ENCODE data around the gene ADISSP. TPM values are rescaled to one million over a fixed set of nuclear protein-coding genes. Genes with fewer than 3 reads are reported as not detected.

ADISSP gene
- total and polyA plus RNA-seq, 2 of the 13 experiments (the other 11 are each of a cell fraction or from before 2014, with no cell fraction given), result 38.3 to 90.6 TPM

GRCh38 chr20:3739926-3740451, 27.6 kb downstream of the ADISSP start (continued):
- TF ChIP-seq TSC22D2 (CRISPR knock-in tag; IDR thresholded peaks at IDR 0.05; ENCODE audit: borderline replicate concordance) (no peak), ZNF557 (CRISPR knock-in tag; IDR thresholded peaks at IDR 0.05) (no peak; the same call in 1 of the 2 replicates), GZF1 (CRISPR knock-in tag; IDR thresholded peaks at IDR 0.05) (no peak), ZNF232 (CRISPR knock-in tag; IDR thresholded peaks at IDR 0.05; ENCODE audit: borderline replicate concordance) (no peak), GFI1 (CRISPR knock-in tag; IDR thresholded peaks at IDR 0.05; ENCODE audit: borderline replicate concordance) (no peak), NFE2 (CRISPR knock-in tag; IDR thresholded peaks at IDR 0.05) (no peak), ZNF317 (CRISPR knock-in tag; IDR thresholded peaks at IDR 0.05) (no peak), RCOR2 (CRISPR knock-in tag; IDR thresholded peaks at IDR 0.05) (no peak), CC2D1A (CRISPR knock-in tag; IDR thresholded peaks at IDR 0.05) (no peak), JUND (CRISPR knock-in tag; IDR thresholded peaks at IDR 0.05) (no peak), ZNF30 (CRISPR knock-in tag; IDR thresholded peaks at IDR 0.05) (0 out of 2 replicates have a peak, but pooled peaks have one; percentile 18), ZNF724P (CRISPR knock-in tag; IDR thresholded peaks at IDR 0.05; ENCODE audit: borderline replicate concordance) (no peak), ZNF292 (CRISPR knock-in tag; IDR thresholded peaks at IDR 0.05; ENCODE audit: borderline replicate concordance, low read depth) (no peak; the same call in 1 of the 2 replicates), ATAD3A (CRISPR knock-in tag; IDR thresholded peaks at IDR 0.05) (no peak), ZNF646 (CRISPR knock-in tag; IDR thresholded peaks at IDR 0.05) (no peak), ZNF605 (CRISPR knock-in tag; IDR thresholded peaks at IDR 0.05) (no peak; the same call in 1 of the 2 replicates), HOXA5 (CRISPR knock-in tag; IDR thresholded peaks at IDR 0.05) (no peak), ZNF883 (CRISPR knock-in tag; IDR thresholded peaks at IDR 0.05; ENCODE audit: not compliant biosample characterization) (peak; percentile 7), TERF1 (CRISPR knock-in tag; IDR thresholded peaks at IDR 0.05) (no peak), ZNF598 (CRISPR knock-in tag; IDR thresholded peaks at IDR 0.05; ENCODE audit: borderline replicate concordance) (no peak), ZNF570 (CRISPR knock-in tag; IDR thresholded peaks at IDR 0.05; ENCODE audit: borderline replicate concordance) (no peak)
- TF ChIP-seq, protein P1, sequence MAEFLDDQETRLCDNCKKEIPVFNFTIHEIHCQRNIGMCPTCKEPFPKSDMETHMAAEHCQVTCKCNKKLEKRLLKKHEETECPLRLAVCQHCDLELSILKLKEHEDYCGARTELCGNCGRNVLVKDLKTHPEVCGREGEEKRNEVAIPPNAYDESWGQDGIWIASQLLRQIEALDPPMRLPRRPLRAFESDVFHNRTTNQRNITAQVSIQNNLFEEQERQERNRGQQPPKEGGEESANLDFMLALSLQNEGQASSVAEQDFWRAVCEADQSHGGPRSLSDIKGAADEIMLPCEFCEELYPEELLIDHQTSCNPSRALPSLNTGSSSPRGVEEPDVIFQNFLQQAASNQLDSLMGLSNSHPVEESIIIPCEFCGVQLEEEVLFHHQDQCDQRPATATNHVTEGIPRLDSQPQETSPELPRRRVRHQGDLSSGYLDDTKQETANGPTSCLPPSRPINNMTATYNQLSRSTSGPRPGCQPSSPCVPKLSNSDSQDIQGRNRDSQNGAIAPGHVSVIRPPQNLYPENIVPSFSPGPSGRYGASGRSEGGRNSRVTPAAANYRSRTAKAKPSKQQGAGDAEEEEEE (CRISPR knock-in tag; IDR thresholded peaks at IDR 0.05; ENCODE audit: borderline replicate concordance), result 0 out of 2 replicates have a peak, but pooled peaks have one; percentile 27

All from HepG2 (cell line).